ENCODE data around the gene CAPSL. TPM values are rescaled to one million over a fixed set of nuclear protein-coding genes. Genes with fewer than 3 reads are reported as not detected.
"Not testable (repeated sequence)": the region's sequence is repeated elsewhere in the genome, so short reads cannot be mapped to it uniquely, and the experiment has no call there.

CAPSL gene
- total RNA-seq, 1 donor from 2014 or later: not detected

GRCh38 chr5:35908228-35908627 is 30.2 kb downstream of the CAPSL start:
- DNase-seq (ENCODE audit: low spot score): no peak

GRCh38 chr5:35904443-35905132 is 33.8 kb downstream of the CAPSL start:
- DNase-seq (ENCODE audit: low spot score): no peak

GRCh38 chr5:35903631-35904203 is 34.7 kb downstream of the CAPSL start:
- no peak for DNase-seq (ENCODE audit: low spot score)

DNA sequence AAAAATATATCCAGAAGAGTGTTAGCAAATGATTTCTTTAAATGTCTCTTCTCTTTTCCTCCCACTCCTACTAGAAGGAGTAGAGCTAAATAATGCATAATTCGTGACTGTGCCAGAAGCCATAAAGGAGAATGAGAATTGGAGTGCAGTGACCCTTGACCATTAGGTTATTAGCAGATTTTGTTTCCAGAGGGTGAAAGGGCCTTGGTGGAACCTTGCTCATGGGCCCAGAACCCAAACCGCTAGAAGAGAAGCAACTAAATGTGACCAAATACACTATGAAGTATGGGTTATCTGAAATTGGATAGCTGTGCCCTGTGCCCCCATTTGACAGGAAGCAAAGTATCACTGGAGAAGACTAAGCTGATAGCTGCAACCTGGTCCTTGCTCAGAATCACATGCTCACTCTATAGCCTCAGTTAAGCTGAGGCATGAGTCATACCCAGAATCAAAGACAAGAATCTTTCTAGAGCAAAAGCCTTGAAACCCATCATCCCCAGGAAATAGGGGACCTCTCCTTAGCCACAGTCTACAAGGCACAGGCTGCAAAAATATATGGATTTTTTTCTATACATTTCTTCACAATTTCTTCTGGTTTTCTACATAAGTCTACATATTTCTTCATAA is 36.3 kb downstream of the CAPSL start:
- DNase-seq (ENCODE audit: low spot score): no peak

- no peak for DNase-seq (ENCODE audit: low spot score)
Measured at GRCh38 chr5:35900972-35901695, 37.3 kb downstream of the CAPSL start.

GRCh38 chr5:35899800-35900199 is 38.6 kb downstream of the CAPSL start:
- no peak for DNase-seq (ENCODE audit: low spot score)

DNA sequence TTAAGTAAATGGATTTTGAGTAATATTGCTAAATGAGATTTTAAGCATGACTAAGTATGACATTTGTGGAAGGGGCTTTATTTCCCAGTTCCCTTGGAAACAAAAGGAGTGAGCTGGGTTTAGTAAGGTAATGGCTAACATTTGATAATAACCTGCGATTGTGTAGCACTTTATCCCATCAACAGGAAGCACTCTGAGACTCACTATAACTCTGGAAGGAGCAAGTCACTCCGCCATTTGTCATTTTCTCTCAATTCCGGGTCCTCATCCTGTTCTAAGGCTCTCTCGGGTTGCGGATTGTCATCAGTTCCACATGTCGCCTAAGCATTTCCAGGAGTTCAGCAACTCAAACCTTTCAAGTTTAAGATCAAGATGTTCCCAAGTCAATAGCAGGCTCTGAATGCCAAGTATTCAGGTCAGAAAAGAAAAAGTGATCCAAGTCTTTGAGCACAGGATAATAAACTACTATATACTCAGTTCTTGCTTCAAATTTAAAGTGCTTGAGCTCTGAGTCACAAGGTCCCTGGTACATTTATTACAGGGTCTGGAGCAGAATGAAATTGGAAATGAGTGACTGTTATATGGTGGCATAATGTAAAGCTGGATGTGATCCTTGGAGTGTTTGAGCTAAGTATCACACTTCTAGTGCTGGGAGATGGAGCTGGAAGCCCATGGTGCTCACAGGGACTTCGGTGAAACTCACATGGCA is 39.3 kb downstream of the CAPSL start:
- DNase-seq (ENCODE audit: low spot score): no peak

GRCh38 chr5:35894131-35894530 is 44.3 kb downstream of the CAPSL start:
- DNase-seq (ENCODE audit: low spot score): no peak

GRCh38 chr5:35892799-35893198 is 45.6 kb downstream of the CAPSL start:
- not testable (repeated sequence) for DNase-seq (ENCODE audit: low spot score)

- DNase-seq (ENCODE audit: low spot score): no peak
Measured at GRCh38 chr5:35890021-35891020, 48.1 kb downstream of the CAPSL start.

- DNase-seq (ENCODE audit: low spot score): no peak
Measured at GRCh38 chr5:35887321-35888100, 50.9 kb downstream of the CAPSL start.

DNA sequence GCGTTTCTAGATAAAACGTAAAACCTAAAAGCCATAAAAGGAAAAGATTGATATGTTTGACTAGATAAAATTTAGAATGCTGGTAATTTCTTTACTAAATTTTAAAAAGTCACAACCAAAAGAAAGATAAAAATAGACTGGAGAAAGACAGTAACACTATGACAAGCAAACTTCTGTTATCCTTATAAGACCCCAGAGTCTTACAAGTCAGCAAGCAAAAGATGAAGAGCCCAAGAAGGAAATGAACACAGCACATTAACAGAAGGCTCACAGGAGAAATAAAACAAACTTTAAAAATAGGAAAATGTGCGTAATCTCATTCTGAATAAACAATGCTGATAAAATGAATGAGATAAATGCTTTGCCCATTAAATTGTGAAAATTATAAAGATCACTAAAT is 52.0 kb downstream of the CAPSL start:
- DNase-seq (ENCODE audit: low spot score): no peak

DNA sequence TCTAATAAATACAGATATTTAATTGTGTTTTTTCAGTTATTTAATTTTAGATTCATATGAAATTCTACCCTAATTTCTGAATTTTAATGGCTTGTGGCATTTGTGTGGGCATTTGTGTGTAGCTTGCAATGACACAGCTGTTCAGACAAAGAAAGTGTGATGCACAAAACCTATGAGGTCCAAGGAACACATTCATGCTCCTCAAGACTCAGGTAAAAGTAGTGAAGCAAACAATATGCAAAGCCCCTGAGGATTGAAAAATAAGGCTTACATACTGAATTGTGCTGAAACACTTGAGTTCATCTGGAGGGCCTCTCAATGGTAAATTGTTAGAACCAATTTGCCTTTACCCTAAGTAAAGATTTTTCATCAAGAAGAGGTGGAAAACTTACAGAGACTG is 53.6 kb downstream of the CAPSL start:
- DNase-seq (ENCODE audit: low spot score): no peak

DNA sequence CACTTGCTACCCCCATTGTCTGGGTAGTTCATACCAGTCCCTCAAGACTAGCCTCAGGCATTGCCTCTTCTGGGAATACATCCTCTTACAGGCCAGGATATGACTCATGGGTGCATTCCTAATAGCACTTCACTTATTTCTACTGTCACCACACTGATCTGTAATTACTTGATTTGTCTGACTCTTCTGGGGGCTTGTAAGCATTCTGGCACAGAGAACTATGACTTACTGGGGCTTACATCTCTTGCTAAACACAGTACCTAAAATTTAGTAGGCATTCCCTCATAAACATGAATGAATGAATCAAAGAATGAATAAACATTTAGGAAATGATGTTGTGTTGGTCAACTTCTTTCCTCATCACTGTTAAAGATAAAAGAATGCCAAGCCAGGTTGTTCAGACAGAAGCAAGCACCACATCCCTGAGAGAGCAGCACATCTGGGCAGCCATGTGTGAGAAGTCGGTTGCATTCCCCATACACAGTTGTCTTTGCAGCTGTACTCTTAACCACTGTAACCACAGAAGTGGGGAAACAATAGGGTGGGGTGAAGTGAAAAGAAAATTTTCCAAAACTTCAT is 54.1 kb downstream of the CAPSL start:
- DNase-seq (ENCODE audit: low spot score): no peak

DNA sequence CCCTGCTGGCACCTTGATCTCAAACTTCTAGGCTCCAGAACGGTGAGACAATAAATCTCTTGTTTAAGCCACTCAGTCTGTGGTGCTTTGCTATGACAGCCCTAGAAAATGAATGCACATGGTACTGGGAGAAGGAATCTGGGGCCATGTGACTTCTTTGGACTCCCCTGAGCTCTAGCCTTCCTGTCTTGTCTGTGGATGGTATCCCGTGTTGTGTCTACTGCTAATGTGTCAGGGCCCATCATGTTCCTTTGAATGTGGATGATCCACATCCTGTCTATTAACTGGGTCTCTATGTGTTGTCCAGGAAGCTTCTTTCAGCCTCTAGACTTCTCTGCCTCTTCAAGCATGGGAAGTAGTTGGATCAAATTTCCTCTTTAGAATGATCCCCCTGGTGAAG is 56.7 kb downstream of the CAPSL start:
- no peak for DNase-seq (ENCODE audit: low spot score)

- DNase-seq (ENCODE audit: low spot score): no peak
Measured at GRCh38 chr5:35880156-35880555, 58.3 kb downstream of the CAPSL start.

- DNase-seq (ENCODE audit: low spot score): no peak
Measured at GRCh38 chr5:35879649-35880048, 58.8 kb downstream of the CAPSL start.

DNA sequence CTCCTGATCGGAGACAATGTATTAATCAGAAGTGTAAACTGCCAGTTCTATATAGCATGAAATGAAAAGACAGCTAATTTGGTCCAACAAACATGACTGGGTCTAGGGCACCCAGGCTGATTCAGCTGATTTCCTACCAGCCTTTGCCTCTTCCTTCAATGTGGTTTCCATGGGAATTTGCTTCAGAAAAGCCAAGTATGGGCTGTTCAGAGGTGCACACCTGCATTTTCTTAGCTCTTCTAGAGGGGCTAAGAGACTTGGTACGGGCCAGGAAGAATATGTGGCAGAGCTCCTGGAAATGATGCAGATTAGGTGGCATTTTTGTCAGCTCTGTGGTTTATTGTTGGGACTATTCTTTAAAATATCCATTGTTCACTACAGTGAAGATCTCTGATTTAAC is 59.3 kb downstream of the CAPSL start:
- no peak for DNase-seq (ENCODE audit: low spot score)

DNA sequence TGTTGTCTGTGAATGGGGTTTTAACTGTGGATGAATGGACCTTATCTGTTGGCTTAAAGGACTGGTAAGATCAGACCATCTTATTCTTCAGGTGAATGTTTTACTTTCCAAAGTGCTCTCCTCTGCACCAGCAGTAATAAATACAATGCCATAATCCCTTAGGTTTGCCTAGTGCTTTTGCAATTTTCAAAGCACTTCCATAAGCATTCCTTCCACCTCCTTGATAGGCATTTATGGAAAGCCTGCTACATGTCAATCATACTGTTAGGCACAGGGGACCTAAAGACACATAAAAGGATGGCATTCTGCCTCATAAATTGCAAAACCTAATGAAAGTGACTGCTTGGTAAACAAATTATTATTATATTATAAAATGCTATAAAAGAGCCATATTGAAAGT is 60.3 kb downstream of the CAPSL start:
- no peak for DNase-seq (ENCODE audit: low spot score)

GRCh38 chr5:35877655-35878054 is 60.8 kb downstream of the CAPSL start:
- DNase-seq (ENCODE audit: low spot score): no peak
